NCI-H1930 (cell line): Measurements from ENCODE around the gene CNIH1.
"Not testable (repeated sequence)": the region's sequence is repeated elsewhere in the genome, so short reads cannot be mapped to it uniquely, and the experiment has no call there.

Experiments
- DNase-seq, 2 experiments: peaks; one replicate each; lab custom pipeline; 2025; lab: John Stamatoyannopoulos, UW

Gene CNIH1

GRCh38 chr14:54427871-54428270 is 13.3 kb downstream of the CNIH1 start:
- DNase-seq: no peak

GRCh38 chr14:54425537-54426274 is 15.5 kb downstream of the CNIH1 start:
- no peak for DNase-seq

- no peak for DNase-seq
Measured at GRCh38 chr14:54425068-54425467, 16.1 kb downstream of the CNIH1 start.

- DNase-seq: no peak
Measured at GRCh38 chr14:54424479-54424901, 16.7 kb downstream of the CNIH1 start.

GRCh38 chr14:54423991-54424390 is 17.2 kb downstream of the CNIH1 start:
- DNase-seq: no peak

- DNase-seq: no peak
Measured at GRCh38 chr14:54420478-54421142, 20.6 kb downstream of the CNIH1 start.

GRCh38 chr14:54411371-54411770 is 29.8 kb downstream of the CNIH1 start:
- DNase-seq: no peak

- DNase-seq: no peak
Measured at GRCh38 chr14:54410215-54410614, 31.0 kb downstream of the CNIH1 start.

GRCh38 chr14:54403401-54404005 is 37.7 kb downstream of the CNIH1 start:
- not testable (repeated sequence) for DNase-seq

GRCh38 chr14:54399560-54399959 is 41.6 kb downstream of the CNIH1 start:
- no peak for DNase-seq

GRCh38 chr14:54396493-54397335 is 44.5 kb downstream of the CNIH1 start, which contains the start of gene CDKN3:
TSS of gene CDKN3 (plus strand) at chr14:54397007. CDS start at chr14:54397069, 62 bp downstream.
- peak; percentile 98 for DNase-seq

- DNase-seq: no peak
Measured at GRCh38 chr14:54396183-54396492, 45.0 kb downstream of the CNIH1 start.

GRCh38 chr14:54395716-54396115 is 45.5 kb downstream of the CNIH1 start:
- DNase-seq: no peak

- DNase-seq: no peak
Measured at GRCh38 chr14:54395284-54395683, 45.9 kb downstream of the CNIH1 start.

GRCh38 chr14:54394596-54394995 is 46.6 kb downstream of the CNIH1 start:
- DNase-seq: no peak

GRCh38 chr14:54392986-54393884 is 47.9 kb downstream of the CNIH1 start:
- not testable (repeated sequence) for DNase-seq

- DNase-seq: no peak
Measured at GRCh38 chr14:54392131-54392859, 48.9 kb downstream of the CNIH1 start.

- no peak for DNase-seq
Measured at GRCh38 chr14:54387328-54387727, 53.8 kb downstream of the CNIH1 start.

GRCh38 chr14:54385556-54385955 is 55.6 kb downstream of the CNIH1 start:
- DNase-seq: no peak

GRCh38 chr14:54383835-54384234 is 57.3 kb downstream of the CNIH1 start:
- DNase-seq: no peak

GRCh38 chr14:54381821-54382220 is 59.4 kb downstream of the CNIH1 start:
- DNase-seq: no peak
